ENCODE measurements around the gene KLHL7. TPM values are rescaled to one million over a fixed set of nuclear protein-coding genes. Genes with fewer than 3 reads are reported as not detected.

Gene KLHL7
- total and polyA plus RNA-seq, 9 of the 15 experiments (the other 6 are each of a cell fraction or from before 2014, with no cell fraction given): 4.2 to 63.1 (median 32.3) TPM

- TF ChIP-seq CEBPG (CRISPR knock-in tag; IDR thresholded peaks at IDR 0.05) (no peak), CEBPG (tag; conservative IDR thresholded peaks at IDR 0.05 in 1 of 2, IDR thresholded peaks at IDR 0.05 in 1 of 2) (peak; percentile 39 to 66; a peak in 2 of 4 replicates), ZKSCAN3 (CRISPR knock-in tag; IDR thresholded peaks at IDR 0.05) (peak; percentile 80), NRF1 (conservative IDR thresholded peaks at IDR 0.05 in 1 of 2, IDR thresholded peaks at IDR 0.05 in 1 of 2) (0 out of 4 replicates have a peak, but pooled peaks of 1 of the 2 experiments have one; percentile 5), CEBPB (tag; IDR thresholded peaks at IDR 0.05) (peak; percentile 82)
These were observed 47.0 kb upstream of the KLHL7 start (continued) for GRCh38 chr7:23058408-23059096.

GRCh38 chr7:23061327-23061726 lies 44.3 kb upstream of the KLHL7 start:
- in situ Hi-C loops (cut with MboI): no loop called here
- DNase-seq (ENCODE audit: extremely low read depth in 1 of 4, low spot score in 3 of 4) (no peak), FAIRE-seq (no peak), ATAC-seq (no peak)
- Histone ChIP-seq H3K36me3 (ENCODE audit: control insufficient read depth, insufficient read depth, low read length) (no peaks in the 10 kb centered on the region), H3K27ac (ENCODE audit: extremely low read depth, low read depth, low read length) (no peak overlapping the region), H4K20me1 (replicated peaks; ENCODE audit: control insufficient read depth, insufficient read depth, low read length) (no peaks in the 10 kb centered on the region), H3K4me3 (no peak overlapping the region), H3K4me1 (replicated peaks in 1 of 2; ENCODE audit: control insufficient read depth in 2 of 2, insufficient read depth in 2 of 2, low read length in 2 of 2) (peaks cover 5 to 7% of the 10 kb centered on the region in 2 experiments), H3K9me3 (replicated peaks; ENCODE audit: control insufficient read depth, insufficient read depth, low read depth, low read length) (no peaks in the 10 kb centered on the region), H3K27me3 (ENCODE audit: control insufficient read depth in 2 of 2, insufficient read depth in 2 of 2, low read length in 2 of 2) (no peaks in the 10 kb centered on the region), H2AFZ (ENCODE audit: low read depth, low read length) (no peak overlapping the region), H3K9me1 (ENCODE audit: control insufficient read depth, insufficient read depth, low read length) (no peaks in the 10 kb centered on the region), H3K9ac (ENCODE audit: insufficient read depth in 1 of 2, low read depth in 2 of 2, low read length in 2 of 2) (no peak overlapping the region), H3K4me2 (ENCODE audit: insufficient read depth, low read length) (no peak overlapping the region), H3K79me2 (ENCODE audit: control insufficient read depth, insufficient read depth, low read length) (no peaks in the 10 kb centered on the region)
- BruUV-seq (replicated peaks): no TSS peak
- ChIA-PET CTCF (ENCODE audit: low intra/inter-chr PET ratio) (interaction anchor here (0.7 to 1.2 kb wide), 2 partner anchors 209 to 501 kb away, joined by 3 to 4 read pairs; no protein-coding TSS in a partner anchor), POLR2A (interaction anchor here (1.3 kb wide), 1 partner anchor 206 kb away, joined by 3 read pairs; no protein-coding TSS in a partner anchor)
- WGBS (ENCODE audit: insufficient coverage, low coverage, missing lambda C conversion rate): 88% methylated on average over 6 of the region's 6 CpGs
- intact Hi-C loops (cut with micrococcal nuclease): no loop called here
- no peak for TF ChIP-seq CREB3 (tag; conservative IDR thresholded peaks at IDR 0.05; ENCODE audit: low read depth)
- TF ChIP-seq REST (IDR thresholded peaks at IDR 0.05; ENCODE audit: borderline replicate concordance): peak; percentile 60
- TF ChIP-seq REST (CRISPR knock-in tag; IDR thresholded peaks at IDR 0.05; ENCODE audit: low read depth): no peak
- TF ChIP-seq BRF1 (IDR thresholded peaks at IDR 0.05; ENCODE audit: borderline replicate concordance, extremely low read depth, insufficient read length): no peak
- TF ChIP-seq USF1 (CRISPR knock-in tag; IDR thresholded peaks at IDR 0.05): no peak

Data from K562 (cell line).